Choroid plexus epithelial cell (primary cell): Measurements from ENCODE around the gene ACER2.
A peak's percentile ranks its signal among the peaks of the same experiment; 100 is the strongest.
"Not testable (repeated sequence)": the region's sequence is repeated elsewhere in the genome, so short reads cannot be mapped to it uniquely, and the experiment has no call there.

Experiments
- DNase-seq: peaks from one replicate; pipeline ENCODE4 v3.0.0-alpha.2; 2010; ENCODE audit warnings: low read depth
- H3K4me3 ChIP-seq: 2 replicates; pipeline ENCODE4 v1.5.1; 2011; ENCODE audit warnings: low read depth, mild to moderate bottlenecking, control low read depth, low read length, moderate library complexity
- TF ChIP-seq, protein P1 (sequence below): conservative IDR thresholded peaks from 2 replicates; pipeline ENCODE4 v1.5.1; 2011; ENCODE audit warnings: low read depth, mild to moderate bottlenecking, control low read depth, inconsistent platforms, low read length, moderate library complexity

Gene ACER2

GRCh38 chr9:19378164-19378563 is 30.6 kb upstream of the ACER2 start:
- peak overlapping the region; percentile 83 for H3K4me3 ChIP-seq
- DNase-seq = no peak
- TF ChIP-seq, protein P1, sequence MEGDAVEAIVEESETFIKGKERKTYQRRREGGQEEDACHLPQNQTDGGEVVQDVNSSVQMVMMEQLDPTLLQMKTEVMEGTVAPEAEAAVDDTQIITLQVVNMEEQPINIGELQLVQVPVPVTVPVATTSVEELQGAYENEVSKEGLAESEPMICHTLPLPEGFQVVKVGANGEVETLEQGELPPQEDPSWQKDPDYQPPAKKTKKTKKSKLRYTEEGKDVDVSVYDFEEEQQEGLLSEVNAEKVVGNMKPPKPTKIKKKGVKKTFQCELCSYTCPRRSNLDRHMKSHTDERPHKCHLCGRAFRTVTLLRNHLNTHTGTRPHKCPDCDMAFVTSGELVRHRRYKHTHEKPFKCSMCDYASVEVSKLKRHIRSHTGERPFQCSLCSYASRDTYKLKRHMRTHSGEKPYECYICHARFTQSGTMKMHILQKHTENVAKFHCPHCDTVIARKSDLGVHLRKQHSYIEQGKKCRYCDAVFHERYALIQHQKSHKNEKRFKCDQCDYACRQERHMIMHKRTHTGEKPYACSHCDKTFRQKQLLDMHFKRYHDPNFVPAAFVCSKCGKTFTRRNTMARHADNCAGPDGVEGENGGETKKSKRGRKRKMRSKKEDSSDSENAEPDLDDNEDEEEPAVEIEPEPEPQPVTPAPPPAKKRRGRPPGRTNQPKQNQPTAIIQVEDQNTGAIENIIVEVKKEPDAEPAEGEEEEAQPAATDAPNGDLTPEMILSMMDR = no peak

GRCh38 chr9:19378647-19379046 is 30.2 kb upstream of the ACER2 start:
- H3K4me3 ChIP-seq = peak overlapping the region; percentile 83
- no peak for DNase-seq
- TF ChIP-seq, protein P1 = no peak

GRCh38 chr9:19379283-19379682 is 29.5 kb upstream of the ACER2 start:
- H3K4me3 ChIP-seq = peak overlapping the region; percentile 83
- DNase-seq = no peak
- TF ChIP-seq, protein P1 = no peak

GRCh38 chr9:19379697-19380046 is 29.1 kb upstream of the ACER2 start:
- H3K4me3 ChIP-seq = peak overlapping the region; percentile 83
- TF ChIP-seq, protein P1 = no peak
- DNase-seq = peak; percentile 61

- peak overlapping the region; percentile 83 for H3K4me3 ChIP-seq
- TF ChIP-seq, protein P1 = no peak
- no peak for DNase-seq
Measured at GRCh38 chr9:19380826-19381075, 28.1 kb upstream of the ACER2 start.

- H3K4me3 ChIP-seq = no peak overlapping the region
Measured at GRCh38 chr9:19381656-19382055, 27.2 kb upstream of the ACER2 start.

DNA sequence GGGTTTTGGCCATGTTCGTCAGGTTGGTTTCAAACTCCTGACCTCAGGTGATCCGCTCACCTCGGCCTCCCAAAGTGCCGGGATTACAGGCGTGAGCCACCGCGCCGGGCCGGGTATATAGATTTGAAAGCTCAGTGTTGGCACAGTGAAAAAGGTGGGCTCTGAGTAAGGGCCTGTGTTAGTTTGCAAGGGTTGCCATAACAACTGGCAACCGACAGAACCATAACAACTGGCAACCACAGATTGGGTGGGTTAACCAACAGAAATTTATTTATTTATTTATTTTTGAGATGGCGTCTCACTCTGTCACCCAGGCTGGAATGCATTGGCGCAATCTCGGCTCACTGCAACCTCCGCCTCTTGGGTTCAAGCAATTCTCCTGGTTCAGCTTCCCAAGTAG is 23.6 kb upstream of the ACER2 start:
- DNase-seq, H3K4me3 ChIP-seq: not testable (repeated sequence)

More at GRCh38 chr9:19381656-19382055, 27.2 kb upstream of the ACER2 start:
- DNase-seq = no peak
- TF ChIP-seq, protein P1 = no peak
